DOHH2 (cell line): ENCODE data around the gene CDKL2.

Source experiments
- H3F3A ChIP-seq: fragments of 200-600 bp; sonication (generic), shearing (Covaris generic); 2 replicates; pipeline ENCODE4 v1.6.0; 2016; ENCODE audit warnings: antibody characterized with exemption, mild to moderate bottlenecking; ENCODE audit not compliant: control insufficient read depth, insufficient read depth
- H3K27ac ChIP-seq: fragments of 200-600 bp; sonication (generic); 2 replicates; pipeline ENCODE4 v1.5.1; 2014; ENCODE audit warnings: low read depth, mild to moderate bottlenecking, low read length, moderate library complexity
- H3K27me3 ChIP-seq: fragments of 200-600 bp; sonication (generic); 2 replicates; pipeline ENCODE4 v1.6.1; 2014; ENCODE audit warnings: mild to moderate bottlenecking, low read length, mixed read lengths; ENCODE audit not compliant: control insufficient read depth
- H3K36me3 ChIP-seq: fragments of 200-600 bp; sonication (generic); 2 replicates; pipeline ENCODE4 v1.6.1; 2014; ENCODE audit warnings: mild to moderate bottlenecking, low read length, moderate library complexity, mixed read lengths; ENCODE audit not compliant: control insufficient read depth
- H3K4me1 ChIP-seq: fragments of 200-600 bp; sonication (generic); 2 replicates; pipeline ENCODE4 v1.6.1; 2014; ENCODE audit warnings: mild to moderate bottlenecking, low read length, mixed read lengths; ENCODE audit not compliant: control insufficient read depth
- H3K4me2 ChIP-seq: fragments of 200-600 bp; sonication (generic); 2 replicates; pipeline ENCODE4 v1.6.0; 2014; ENCODE audit warnings: mild to moderate bottlenecking, low read length, moderate library complexity
- H3K4me3 ChIP-seq: fragments of 200-600 bp; sonication (generic); 2 replicates; pipeline ENCODE4 v1.5.1; 2014; ENCODE audit warnings: mild to moderate bottlenecking, low read length, mixed read lengths
- H3K79me2 ChIP-seq: fragments of 200-600 bp; sonication (generic); 2 replicates; pipeline ENCODE4 v1.6.1; 2014; ENCODE audit warnings: mild to moderate bottlenecking, low read length, mixed read lengths; ENCODE audit not compliant: control insufficient read depth
- H3K9me2 ChIP-seq: fragments of 200-600 bp; sonication (generic); replicated peaks from 2 replicates; pipeline ENCODE4 v1.6.1; 2014; ENCODE audit warnings: mild to moderate bottlenecking, low read length, mixed read lengths; ENCODE audit not compliant: control insufficient read depth
- H3K9me3 ChIP-seq: fragments of 200-600 bp; sonication (generic); 2 replicates; pipeline ENCODE4 v1.6.1; 2014; ENCODE audit warnings: antibody characterized with exemption, low read length, mixed read lengths; ENCODE audit not compliant: control insufficient read depth, insufficient read depth
- H4K20me1 ChIP-seq: fragments of 200-600 bp; sonication (generic); 2 replicates; pipeline ENCODE4 v1.6.0; 2014; ENCODE audit warnings: low read depth, mild to moderate bottlenecking, antibody characterized with exemption, low read length, moderate library complexity; ENCODE audit not compliant: control insufficient read depth, insufficient read depth
- EZH2phosphoT487 ChIP-seq: fragments of 200-600 bp; sonication (generic); IDR thresholded peaks from 2 replicates; pipeline ENCODE4 v1.6.1; 2017; ENCODE audit warnings: borderline replicate concordance, mild to moderate bottlenecking, antibody characterized with exemption, low read length, moderate library complexity, mixed read lengths
- TF ChIP-seq, protein P1 (sequence below): fragments of 200-600 bp; sonication (generic); IDR thresholded peaks from one replicate; pipeline ENCODE4 v1.5.1; 2014; ENCODE audit warnings: antibody characterized with exemption, mild to moderate bottlenecking, low read depth, low read length; ENCODE audit not compliant: poor library complexity, severe bottlenecking

Gene CDKL2

DNA sequence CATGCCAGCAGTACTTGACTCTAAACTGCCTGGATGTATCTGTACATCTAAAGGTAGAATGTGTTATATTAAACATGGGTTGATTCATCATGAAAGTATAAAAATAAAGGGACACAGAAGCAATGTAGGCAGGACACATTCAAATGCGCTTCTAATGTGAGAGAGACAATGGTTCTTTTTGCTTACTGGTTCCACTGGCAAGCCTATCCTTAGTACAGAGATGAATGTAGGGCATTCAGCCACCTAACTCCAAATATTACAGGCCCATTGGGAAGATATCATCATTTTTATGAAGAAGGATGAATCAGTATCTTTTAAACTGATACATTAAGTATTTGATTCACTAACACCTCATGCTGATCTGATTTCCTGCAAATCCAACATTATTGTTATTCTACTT, 18.0 kb downstream of the CDKL2 start:
- TF ChIP-seq EZH2phosphoT487 = no peak
- TF ChIP-seq, protein P1, sequence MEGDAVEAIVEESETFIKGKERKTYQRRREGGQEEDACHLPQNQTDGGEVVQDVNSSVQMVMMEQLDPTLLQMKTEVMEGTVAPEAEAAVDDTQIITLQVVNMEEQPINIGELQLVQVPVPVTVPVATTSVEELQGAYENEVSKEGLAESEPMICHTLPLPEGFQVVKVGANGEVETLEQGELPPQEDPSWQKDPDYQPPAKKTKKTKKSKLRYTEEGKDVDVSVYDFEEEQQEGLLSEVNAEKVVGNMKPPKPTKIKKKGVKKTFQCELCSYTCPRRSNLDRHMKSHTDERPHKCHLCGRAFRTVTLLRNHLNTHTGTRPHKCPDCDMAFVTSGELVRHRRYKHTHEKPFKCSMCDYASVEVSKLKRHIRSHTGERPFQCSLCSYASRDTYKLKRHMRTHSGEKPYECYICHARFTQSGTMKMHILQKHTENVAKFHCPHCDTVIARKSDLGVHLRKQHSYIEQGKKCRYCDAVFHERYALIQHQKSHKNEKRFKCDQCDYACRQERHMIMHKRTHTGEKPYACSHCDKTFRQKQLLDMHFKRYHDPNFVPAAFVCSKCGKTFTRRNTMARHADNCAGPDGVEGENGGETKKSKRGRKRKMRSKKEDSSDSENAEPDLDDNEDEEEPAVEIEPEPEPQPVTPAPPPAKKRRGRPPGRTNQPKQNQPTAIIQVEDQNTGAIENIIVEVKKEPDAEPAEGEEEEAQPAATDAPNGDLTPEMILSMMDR = no peak
- Histone ChIP-seq H3K4me2 (no peak overlapping the region), H3K27ac (no peak overlapping the region), H4K20me1 (no peaks in the 10 kb centered on the region), H3K36me3 (no peaks in the 10 kb centered on the region), H3K9me2 (no peaks in the 10 kb centered on the region), H3K79me2 (no peaks in the 10 kb centered on the region), H3F3A (no peaks in the 10 kb centered on the region), H3K4me3 (no peak overlapping the region), H3K9me3 (no peaks in the 10 kb centered on the region), H3K27me3 (no peaks in the 10 kb centered on the region), H3K4me1 (no peaks in the 10 kb centered on the region)

DNA sequence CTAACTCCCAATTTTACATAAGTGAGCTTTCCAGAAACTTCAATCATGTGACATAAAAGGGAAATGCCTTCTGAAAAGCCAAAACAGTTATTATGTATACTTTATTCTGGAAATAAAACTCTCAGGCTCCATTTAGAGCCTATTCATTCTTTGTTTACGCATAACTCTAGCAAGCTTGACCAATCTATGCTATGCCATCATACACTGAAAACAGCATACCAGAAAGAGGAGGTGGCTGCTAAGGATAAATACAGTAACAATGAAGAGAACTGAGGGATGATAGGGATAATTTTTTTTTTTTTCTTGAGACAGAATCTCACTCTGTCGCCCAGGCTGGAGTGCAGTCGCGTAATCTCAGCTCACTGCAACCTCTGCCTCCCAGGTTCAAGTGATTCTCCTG, 24.4 kb downstream of the CDKL2 start:
- TF ChIP-seq, protein P1 = no peak
- TF ChIP-seq EZH2phosphoT487 = no peak
- Histone ChIP-seq H3K9me3 (no peaks in the 10 kb centered on the region), H3K4me3 (no peak overlapping the region)

DNA sequence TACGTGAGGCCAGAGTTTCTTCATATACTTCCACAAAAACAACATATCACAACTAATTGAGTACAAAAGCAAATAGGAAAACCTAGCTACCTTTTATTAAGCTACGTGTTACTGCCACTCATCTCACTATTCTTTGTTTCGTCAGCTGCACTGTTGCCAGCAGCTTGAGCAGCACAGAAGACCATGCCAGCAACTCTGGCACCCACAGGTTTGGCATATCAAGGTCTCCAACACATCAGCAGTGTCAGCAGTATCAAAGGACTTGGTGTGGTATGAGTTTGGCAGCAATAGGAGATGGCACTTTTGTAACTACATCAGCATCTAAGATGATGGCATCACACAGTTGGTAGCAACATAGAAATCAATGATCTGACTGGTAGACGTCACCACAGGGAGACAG, 30.7 kb downstream of the CDKL2 start:
- peaks cover 10% of the 10 kb centered on the region for H3K27me3 ChIP-seq
- no peaks in the 10 kb centered on the region for H3F3A ChIP-seq
- no peaks in the 10 kb centered on the region for H3K36me3 ChIP-seq
- H3K9me3 ChIP-seq = no peaks in the 10 kb centered on the region
- H3K79me2 ChIP-seq = no peaks in the 10 kb centered on the region
- TF ChIP-seq EZH2phosphoT487 = no peak
- TF ChIP-seq, protein P1 = no peak
- H3K4me2 ChIP-seq = no peak overlapping the region
- H4K20me1 ChIP-seq = no peaks in the 10 kb centered on the region
- H3K9me2 ChIP-seq = no peaks in the 10 kb centered on the region
- no peak overlapping the region for H3K27ac ChIP-seq
- H3K4me1 ChIP-seq = no peaks in the 10 kb centered on the region
- no peak overlapping the region for H3K4me3 ChIP-seq

More for the DNA sequence above, 24.4 kb downstream of the CDKL2 start:
- H4K20me1 ChIP-seq = no peaks in the 10 kb centered on the region
- H3K4me2 ChIP-seq = no peak overlapping the region
- no peaks in the 10 kb centered on the region for H3K4me1 ChIP-seq
- H3K79me2 ChIP-seq = no peaks in the 10 kb centered on the region
- H3K36me3 ChIP-seq = no peaks in the 10 kb centered on the region
- H3K9me2 ChIP-seq = no peaks in the 10 kb centered on the region
- no peak overlapping the region for H3K27ac ChIP-seq
- no peaks in the 10 kb centered on the region for H3K27me3 ChIP-seq
- no peaks in the 10 kb centered on the region for H3F3A ChIP-seq

DNA sequence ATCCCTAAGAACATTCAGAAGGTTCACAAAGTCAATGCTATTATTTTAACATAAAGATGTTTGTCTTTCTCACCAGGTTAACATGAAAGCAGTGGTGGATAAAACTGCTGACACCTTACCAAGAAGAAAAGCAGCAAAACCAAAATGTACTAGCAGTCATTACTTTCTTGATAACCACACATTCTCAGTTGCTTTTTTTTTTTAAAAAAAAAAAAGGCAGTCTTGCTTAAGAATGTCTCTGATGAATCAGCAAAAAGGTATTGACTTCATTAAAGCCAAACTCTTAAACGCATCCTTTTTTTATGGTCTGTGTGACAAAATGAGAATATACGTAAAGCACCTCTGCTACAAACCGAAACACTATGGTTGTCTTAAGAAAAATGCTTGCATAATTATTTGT, 31.9 kb downstream of the CDKL2 start:
- no peaks in the 10 kb centered on the region for H3K36me3 ChIP-seq
- H3F3A ChIP-seq = no peaks in the 10 kb centered on the region
- H3K9me2 ChIP-seq = no peaks in the 10 kb centered on the region
- no peak overlapping the region for H3K27ac ChIP-seq
- no peaks in the 10 kb centered on the region for H3K4me1 ChIP-seq
- no peak overlapping the region for H3K4me2 ChIP-seq
- H3K79me2 ChIP-seq = no peaks in the 10 kb centered on the region
- TF ChIP-seq, protein P1 = no peak
- TF ChIP-seq EZH2phosphoT487 = no peak
- H3K9me3 ChIP-seq = no peaks in the 10 kb centered on the region
- H3K4me3 ChIP-seq = no peak overlapping the region
- peaks cover 10% of the 10 kb centered on the region for H3K27me3 ChIP-seq
- H4K20me1 ChIP-seq = no peaks in the 10 kb centered on the region
